MM.1S (cell line): Measurements from ENCODE around the gene PARD3.

ENCODE experiments used
- DNase-seq: peaks from one replicate; pipeline ENCODE4 v3.0.0-alpha.2; 2015
- H2AFZ ChIP-seq: fragments of 300-600 bp; sonication (generic); 2 replicates; pipeline ENCODE4 v1.6.0; 2016; ENCODE audit warnings: antibody characterized with exemption, low read length
- H3F3A ChIP-seq: fragments of 300-600 bp; sonication (generic); 2 replicates; pipeline ENCODE4 v1.6.1; 2016; ENCODE audit warnings: mild to moderate bottlenecking, antibody characterized with exemption, low read length, moderate library complexity, mixed read lengths; ENCODE audit not compliant: insufficient read depth
- H3K27ac ChIP-seq: fragments of 300-600 bp; sonication (generic); 2 replicates; pipeline ENCODE4 v1.5.1; 2016; ENCODE audit warnings: mild to moderate bottlenecking, low read length
- H3K27me3 ChIP-seq: fragments of 300-600 bp; sonication (generic); replicated peaks from 2 replicates; pipeline ENCODE4 v1.6.0; 2016; ENCODE audit warnings: low read length; ENCODE audit not compliant: insufficient read depth
- H3K36me3 ChIP-seq: fragments of 300-600 bp; sonication (generic); replicated peaks from 2 replicates; pipeline ENCODE4 v1.6.1; 2016; ENCODE audit warnings: mild to moderate bottlenecking, low read length, mixed read lengths; ENCODE audit not compliant: insufficient read depth
- H3K4me1 ChIP-seq: fragments of 300-600 bp; sonication (generic); 2 replicates; pipeline ENCODE4 v1.6.1; 2016; ENCODE audit warnings: low read length, mixed read lengths
- H3K4me2 ChIP-seq: fragments of 300-600 bp; sonication (generic); 2 replicates; pipeline ENCODE4 v1.6.0; 2016; ENCODE audit warnings: low read depth, low read length
- H3K4me3 ChIP-seq: fragments of 300-600 bp; sonication (generic); 2 replicates; pipeline ENCODE4 v1.5.1; 2016; ENCODE audit warnings: low read length, mixed read lengths
- H3K79me2 ChIP-seq: fragments of 300-600 bp; sonication (generic); 2 replicates; pipeline ENCODE4 v1.6.1; 2016; ENCODE audit warnings: mixed run types, low read length, mixed read lengths
- H3K9ac ChIP-seq: fragments of 300-600 bp; sonication (generic); 2 replicates; pipeline ENCODE4 v1.6.1; 2016; ENCODE audit warnings: low read length, mixed read lengths
- H3K9me2 ChIP-seq: fragments of 300-600 bp; sonication (generic); replicated peaks from 2 replicates; pipeline ENCODE4 v1.6.1; 2016; ENCODE audit warnings: mild to moderate bottlenecking, low read length, mixed read lengths; ENCODE audit not compliant: insufficient read depth
- H3K9me3 ChIP-seq: fragments of 300-600 bp; sonication (generic); replicated peaks from 2 replicates; pipeline ENCODE4 v1.6.1; 2016; ENCODE audit warnings: mild to moderate bottlenecking, low read length, mixed read lengths; ENCODE audit not compliant: insufficient read depth
- H4K20me1 ChIP-seq: fragments of 300-600 bp; sonication (generic); 2 replicates; pipeline ENCODE4 v1.6.1; 2016; ENCODE audit warnings: mild to moderate bottlenecking, low read length, moderate library complexity, mixed read lengths; ENCODE audit not compliant: insufficient read depth
- CTCF ChIP-seq: fragments of 300-600 bp; sonication (generic); IDR thresholded peaks from 2 replicates; pipeline ENCODE4 v1.5.1; 2016; ENCODE audit warnings: antibody characterized with exemption, low read length, mixed read lengths
- EZH2 ChIP-seq: fragments of 300-600 bp; sonication (generic); optimal IDR thresholded peaks from 2 replicates; pipeline ENCODE3; 2017; ENCODE audit warnings: low read depth, mild to moderate bottlenecking, antibody characterized with exemption, low read length, mixed read lengths
- EZH2phosphoT487 ChIP-seq: fragments of 300-600 bp; sonication (generic); IDR thresholded peaks from 2 replicates; pipeline ENCODE4 v1.6.1; 2018; ENCODE audit warnings: antibody characterized with exemption, low read length

Gene PARD3

GRCh38 chr10:34697351-34698247, 117.5 kb downstream of the PARD3 start:
- Histone ChIP-seq H4K20me1 (peaks cover 17% of the 10 kb centered on the region; the same call in 1 of the 2 replicates), H2AFZ (no peak overlapping the region), H3K79me2 (peaks cover 79% of the 10 kb centered on the region), H3K9me3 (no peaks in the 10 kb centered on the region), H3K4me2 (no peak overlapping the region), H3K9ac (no peak overlapping the region), H3K36me3 (no peaks in the 10 kb centered on the region), H3K9me2 (no peaks in the 10 kb centered on the region), H3K27ac (no peak overlapping the region), H3K4me3 (no peak overlapping the region), H3F3A (no peaks in the 10 kb centered on the region), H3K27me3 (no peaks in the 10 kb centered on the region), H3K4me1 (peaks cover 14% of the 10 kb centered on the region)
- no peak for TF ChIP-seq CTCF
- no peak for TF ChIP-seq EZH2phosphoT487
- no peak for TF ChIP-seq EZH2
- DNase-seq = no peak

DNA sequence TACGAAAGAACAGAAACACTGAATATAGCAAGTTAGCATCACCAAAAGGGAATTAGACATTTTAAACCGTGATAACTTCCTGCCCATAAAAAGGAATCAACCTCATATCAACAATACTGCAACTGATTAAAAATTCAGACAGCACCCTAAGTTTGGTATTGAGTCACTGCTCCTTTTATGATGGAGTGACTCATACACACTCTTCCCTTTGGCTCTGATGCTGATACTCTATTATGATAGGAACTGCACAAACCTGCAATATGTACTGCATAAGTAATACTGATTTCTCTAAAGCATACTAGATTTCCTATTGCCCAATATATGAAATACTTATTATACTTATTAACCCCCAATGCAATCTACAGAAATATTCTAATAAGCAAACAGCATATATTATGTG, 118.7 kb downstream of the PARD3 start:
- Histone ChIP-seq H2AFZ (no peak overlapping the region), H3K27me3 (no peaks in the 10 kb centered on the region), H3K4me1 (peaks cover 14% of the 10 kb centered on the region), H3K9me3 (no peaks in the 10 kb centered on the region), H3K79me2 (peaks cover 77% of the 10 kb centered on the region), H4K20me1 (peaks cover 15% of the 10 kb centered on the region; the same call in 1 of the 2 replicates), H3K9ac (no peak overlapping the region), H3F3A (no peaks in the 10 kb centered on the region), H3K4me3 (no peak overlapping the region), H3K4me2 (no peak overlapping the region), H3K27ac (no peak overlapping the region), H3K36me3 (no peaks in the 10 kb centered on the region), H3K9me2 (no peaks in the 10 kb centered on the region)
- TF ChIP-seq EZH2 (no peak), EZH2phosphoT487 (no peak), CTCF (no peak)
- no peak for DNase-seq

GRCh38 chr10:34690383-34691049, 124.6 kb downstream of the PARD3 start:
- H3K79me2 ChIP-seq = peaks cover 70% of the 10 kb centered on the region
- no peak overlapping the region for H3K4me3 ChIP-seq
- no peak overlapping the region for H2AFZ ChIP-seq
- peaks cover 11% of the 10 kb centered on the region; the same call in 1 of the 2 replicates for H4K20me1 ChIP-seq
- H3K36me3 ChIP-seq = no peaks in the 10 kb centered on the region
- DNase-seq = no peak
- TF ChIP-seq CTCF (no peak), EZH2phosphoT487 (no peak), EZH2 (no peak)
- H3K9me2 ChIP-seq = no peaks in the 10 kb centered on the region
- H3K4me2 ChIP-seq = no peak overlapping the region
- no peak overlapping the region for H3K9ac ChIP-seq
- H3K9me3 ChIP-seq = no peaks in the 10 kb centered on the region
- no peak overlapping the region for H3K27ac ChIP-seq
- H3K4me1 ChIP-seq = no peaks in the 10 kb centered on the region
- H3F3A ChIP-seq = no peaks in the 10 kb centered on the region
- H3K27me3 ChIP-seq = no peaks in the 10 kb centered on the region
